ENCODE measurements around the gene HMCN2.

DNA sequence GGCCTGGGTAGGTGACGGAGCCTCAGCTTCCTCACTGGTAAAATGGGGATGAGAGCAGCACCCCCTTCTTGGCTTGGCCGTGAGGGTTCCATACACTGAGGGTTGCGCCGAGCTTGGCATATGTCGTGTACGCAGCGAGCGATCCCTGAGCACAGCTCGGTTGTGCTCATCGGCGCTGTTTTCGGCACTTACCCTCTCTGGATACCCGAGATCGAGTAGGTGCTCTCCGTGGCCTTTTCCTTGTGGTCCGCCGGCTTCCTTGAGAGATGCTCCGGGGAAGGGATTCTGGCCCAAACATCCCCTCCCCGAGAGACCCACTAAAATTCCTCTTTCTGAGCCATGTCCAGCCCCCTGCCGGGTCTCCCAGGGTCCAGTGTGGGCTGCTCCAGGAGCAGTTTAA is 40.0 kb upstream of the HMCN2 start:
- no peak for TF ChIP-seq POLR2AphosphoS5 (IDR thresholded peaks at IDR 0.05)
- TF ChIP-seq, protein P1, sequence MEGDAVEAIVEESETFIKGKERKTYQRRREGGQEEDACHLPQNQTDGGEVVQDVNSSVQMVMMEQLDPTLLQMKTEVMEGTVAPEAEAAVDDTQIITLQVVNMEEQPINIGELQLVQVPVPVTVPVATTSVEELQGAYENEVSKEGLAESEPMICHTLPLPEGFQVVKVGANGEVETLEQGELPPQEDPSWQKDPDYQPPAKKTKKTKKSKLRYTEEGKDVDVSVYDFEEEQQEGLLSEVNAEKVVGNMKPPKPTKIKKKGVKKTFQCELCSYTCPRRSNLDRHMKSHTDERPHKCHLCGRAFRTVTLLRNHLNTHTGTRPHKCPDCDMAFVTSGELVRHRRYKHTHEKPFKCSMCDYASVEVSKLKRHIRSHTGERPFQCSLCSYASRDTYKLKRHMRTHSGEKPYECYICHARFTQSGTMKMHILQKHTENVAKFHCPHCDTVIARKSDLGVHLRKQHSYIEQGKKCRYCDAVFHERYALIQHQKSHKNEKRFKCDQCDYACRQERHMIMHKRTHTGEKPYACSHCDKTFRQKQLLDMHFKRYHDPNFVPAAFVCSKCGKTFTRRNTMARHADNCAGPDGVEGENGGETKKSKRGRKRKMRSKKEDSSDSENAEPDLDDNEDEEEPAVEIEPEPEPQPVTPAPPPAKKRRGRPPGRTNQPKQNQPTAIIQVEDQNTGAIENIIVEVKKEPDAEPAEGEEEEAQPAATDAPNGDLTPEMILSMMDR (IDR thresholded peaks at IDR 0.05): no peak

Measured in prostate gland (tissue), 2 donors.